Mucosa of stomach (tissue), 1 donor: ENCODE measurements around the gene KIF21B.

Experiments
- H3K27me3 ChIP-seq: one replicate; pipeline ENCODE4 v1.7.0; 2013; ENCODE audit warnings: mild to moderate bottlenecking, low read length; ENCODE audit not compliant: control insufficient read depth, insufficient read depth
- H3K36me3 ChIP-seq: one replicate; pipeline ENCODE4 v1.7.0; 2013; ENCODE audit warnings: low read length; ENCODE audit not compliant: control insufficient read depth, insufficient read depth
- H3K4me1 ChIP-seq: one replicate; pipeline ENCODE4 v1.7.0; 2013; ENCODE audit warnings: mild to moderate bottlenecking, low read length; ENCODE audit not compliant: control insufficient read depth, insufficient read depth
- H3K4me3 ChIP-seq: one replicate; pipeline ENCODE4 v1.7.0; 2013; ENCODE audit warnings: low read length
- H3K9ac ChIP-seq: one replicate; pipeline ENCODE4 v1.7.0; 2013; ENCODE audit warnings: mild to moderate bottlenecking, low read length, moderate library complexity
- H3K9me3 ChIP-seq: one replicate; pipeline ENCODE4 v1.7.0; 2013; ENCODE audit warnings: mild to moderate bottlenecking, low read length, moderate library complexity; ENCODE audit not compliant: control insufficient read depth
- donor health status: Pancreatic carcinoma.

Gene KIF21B

DNA sequence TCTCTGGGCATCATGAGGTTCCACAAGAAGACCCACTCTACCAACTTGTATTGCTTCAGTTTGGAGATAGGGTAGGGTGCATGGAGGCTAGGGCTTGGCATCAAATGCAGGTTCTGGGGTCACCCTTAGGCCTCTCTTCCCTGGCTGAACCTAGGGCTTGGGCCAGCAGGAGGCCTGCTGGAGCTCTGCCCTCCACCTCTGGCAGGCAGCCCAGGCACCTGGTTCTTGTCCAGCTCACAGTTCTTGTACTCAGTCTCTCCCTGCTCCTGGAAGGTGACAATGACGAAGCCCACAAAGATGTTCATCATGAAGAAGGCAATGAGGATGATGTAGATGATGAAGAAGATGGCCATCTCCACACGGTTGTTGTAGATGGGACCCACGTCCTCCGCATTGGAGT lies 37.5 kb upstream of the KIF21B start:
- no peaks in the 10 kb centered on the region for H3K36me3 ChIP-seq
- H3K4me3 ChIP-seq, result no peak overlapping the region
- no peaks in the 10 kb centered on the region for H3K9me3 ChIP-seq
- H3K9ac ChIP-seq, result no peak overlapping the region
- H3K27me3 ChIP-seq, result peaks cover 13% of the 10 kb centered on the region
- H3K4me1 ChIP-seq, result peaks cover 15% of the 10 kb centered on the region

DNA sequence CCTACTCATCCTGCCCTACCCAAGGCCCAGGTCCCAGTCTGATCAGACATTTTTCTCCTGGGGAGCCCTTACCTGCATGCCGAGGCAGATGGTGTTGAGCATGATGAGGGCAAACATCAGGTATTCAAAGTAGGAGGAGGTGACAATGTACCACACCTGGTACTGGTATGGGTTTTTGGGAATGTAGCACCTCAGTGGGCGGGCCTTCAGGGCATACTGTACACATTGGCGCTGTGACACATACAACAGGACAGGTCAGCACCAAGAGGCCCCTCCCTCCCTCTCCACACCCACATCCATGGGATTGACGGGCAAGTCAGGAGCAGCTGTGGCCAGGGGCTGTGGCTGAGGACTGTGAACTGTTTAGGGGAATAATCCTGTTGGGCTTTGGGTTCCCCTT lies 37.1 kb upstream of the KIF21B start:
- Histone ChIP-seq H3K9ac (no peak overlapping the region), H3K9me3 (no peaks in the 10 kb centered on the region), H3K36me3 (no peaks in the 10 kb centered on the region), H3K27me3 (peaks cover 13% of the 10 kb centered on the region), H3K4me3 (no peak overlapping the region), H3K4me1 (peaks cover 20% of the 10 kb centered on the region)

DNA sequence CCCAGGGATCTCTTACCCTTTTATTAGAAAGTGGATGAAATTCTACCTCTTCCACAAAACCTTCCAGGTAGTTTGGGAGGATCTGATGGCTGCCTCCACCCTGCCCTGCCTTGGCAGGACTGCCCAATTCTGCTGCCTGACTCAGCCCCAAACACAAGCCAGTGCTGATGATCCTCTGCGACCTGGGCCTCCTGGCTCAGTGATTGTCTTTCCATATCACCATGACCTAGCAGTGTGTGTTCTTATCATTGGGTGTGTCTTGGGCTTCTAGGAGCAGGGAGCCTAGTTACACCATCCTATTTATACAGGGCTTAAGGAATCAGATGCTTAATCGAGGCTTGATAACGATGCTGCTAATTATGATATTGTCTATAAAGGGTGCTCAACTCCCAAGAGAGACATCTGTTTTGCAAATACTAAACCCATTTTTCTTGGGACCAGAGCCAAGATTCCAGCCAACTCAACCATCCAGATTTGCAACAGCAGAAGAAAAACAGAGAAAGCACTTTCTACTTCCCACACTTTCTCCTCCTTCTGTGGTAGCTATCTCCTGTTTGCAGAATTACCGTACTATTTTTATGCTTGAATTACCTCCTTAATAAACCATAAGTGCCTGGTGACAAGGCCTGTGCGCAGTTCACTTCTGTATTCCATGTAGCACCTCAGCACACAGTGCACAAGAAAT lies 36.5 kb upstream of the KIF21B start:
- no peaks in the 10 kb centered on the region for H3K9me3 ChIP-seq
- H3K27me3 ChIP-seq, result peaks cover 13% of the 10 kb centered on the region
- H3K9ac ChIP-seq, result no peak overlapping the region
- no peak overlapping the region for H3K4me3 ChIP-seq
- no peaks in the 10 kb centered on the region for H3K36me3 ChIP-seq
- peaks cover 21% of the 10 kb centered on the region for H3K4me1 ChIP-seq

DNA sequence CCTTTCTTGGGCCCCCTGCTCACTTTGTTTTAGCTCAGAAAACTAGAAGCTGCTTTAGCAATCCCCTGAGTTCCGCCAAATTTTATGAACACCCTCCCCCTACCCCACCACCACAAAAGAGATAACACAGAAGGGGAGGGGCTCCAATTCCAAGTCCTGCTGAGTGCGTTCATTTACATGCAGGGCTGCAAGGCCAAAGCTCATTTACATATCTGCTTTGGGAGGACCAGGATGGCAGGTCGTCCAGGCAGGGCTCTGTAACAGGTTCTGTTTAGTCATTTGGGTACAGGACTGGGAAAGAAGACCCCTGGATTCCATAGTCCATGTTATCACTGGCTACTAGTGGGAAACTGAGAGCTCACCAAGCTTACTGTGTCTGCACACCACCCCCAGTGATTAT lies 35.9 kb upstream of the KIF21B start:
- Histone ChIP-seq H3K36me3 (no peaks in the 10 kb centered on the region), H3K9ac (no peak overlapping the region), H3K27me3 (peaks cover 10% of the 10 kb centered on the region), H3K9me3 (no peaks in the 10 kb centered on the region), H3K4me1 (peaks cover 21% of the 10 kb centered on the region), H3K4me3 (no peak overlapping the region)

DNA sequence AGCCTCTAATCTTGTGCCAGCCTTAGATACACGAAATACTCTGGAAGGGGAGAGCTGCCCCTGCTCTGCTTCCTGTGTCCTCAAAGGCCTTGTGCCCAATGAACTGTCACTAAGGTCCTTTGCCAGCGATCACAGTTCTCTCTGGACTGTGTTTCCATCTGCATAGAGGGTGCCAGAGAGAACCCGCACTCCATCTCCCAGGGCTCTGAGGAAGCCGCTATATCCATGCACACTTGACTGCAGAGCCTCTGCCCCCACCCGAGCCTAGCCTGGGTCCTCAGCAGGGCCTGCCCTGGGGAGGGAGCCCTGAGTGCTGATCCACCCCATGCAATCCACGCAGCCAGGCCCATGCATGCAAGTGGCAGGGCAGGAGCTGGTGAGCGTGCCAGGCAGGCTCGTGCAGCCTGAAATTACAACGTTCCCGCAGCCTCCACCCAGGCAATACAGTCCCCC lies 30.6 kb upstream of the KIF21B start:
- Histone ChIP-seq H3K4me1 (peaks cover 7% of the 10 kb centered on the region), H3K36me3 (no peaks in the 10 kb centered on the region), H3K9me3 (no peaks in the 10 kb centered on the region), H3K9ac (no peak overlapping the region), H3K4me3 (no peak overlapping the region), H3K27me3 (no peaks in the 10 kb centered on the region)

DNA sequence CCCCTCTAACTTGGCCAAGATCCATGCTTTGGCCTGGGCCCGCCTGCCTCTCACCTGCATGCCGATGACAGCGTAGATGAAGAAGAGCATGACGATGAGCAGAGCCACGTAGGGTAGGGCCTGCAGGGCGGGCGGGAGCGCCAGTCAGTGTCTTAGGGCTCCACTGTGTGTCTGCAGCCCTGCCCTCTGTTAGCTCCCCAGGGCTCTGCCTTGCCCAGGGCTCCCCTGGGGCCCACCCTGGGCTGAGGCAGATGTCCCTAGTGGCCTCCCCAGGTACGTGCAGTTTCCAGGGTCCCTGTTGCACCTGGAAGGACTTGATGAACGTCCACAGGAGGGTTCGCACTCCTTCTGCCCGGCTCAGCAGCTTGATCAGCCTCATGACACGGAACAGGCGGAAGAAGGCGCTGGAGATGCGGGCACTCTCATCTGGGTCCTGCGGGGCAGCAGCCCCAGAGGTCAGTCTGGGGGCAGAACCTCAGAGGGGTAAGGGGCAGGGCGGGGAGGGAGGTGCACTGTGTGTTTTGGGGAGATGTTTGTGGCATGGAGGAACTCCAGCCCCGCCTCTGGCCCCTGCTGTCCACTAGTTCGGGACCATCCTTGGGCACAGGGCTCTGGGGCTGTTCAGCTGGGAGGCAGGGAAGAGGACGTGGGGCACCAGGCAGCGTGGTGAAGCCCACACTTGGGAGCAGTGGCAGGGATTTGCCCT lies 29.8 kb upstream of the KIF21B start:
- Histone ChIP-seq H3K9me3 (no peaks in the 10 kb centered on the region), H3K4me3 (no peak overlapping the region), H3K9ac (no peak overlapping the region), H3K27me3 (no peaks in the 10 kb centered on the region), H3K36me3 (no peaks in the 10 kb centered on the region), H3K4me1 (peaks cover 7% of the 10 kb centered on the region)

DNA sequence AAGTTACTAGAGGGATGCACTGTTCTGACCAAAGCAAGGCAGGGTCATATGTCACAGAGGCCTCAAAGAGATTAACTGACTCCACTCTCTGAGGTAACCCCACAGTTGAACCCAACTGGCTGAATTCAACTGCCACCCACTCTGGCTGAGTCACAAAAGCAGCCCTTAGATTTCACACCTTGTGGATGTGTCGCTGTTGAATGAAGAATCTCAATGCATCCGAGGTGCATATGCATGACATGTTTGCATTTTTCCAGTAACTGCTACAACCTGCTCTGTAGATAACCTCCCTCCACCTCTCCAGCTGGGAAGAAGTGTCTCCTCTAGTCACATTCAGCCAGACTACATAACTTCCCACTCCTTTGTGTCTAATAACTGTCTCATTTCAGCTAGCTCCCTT lies 27.9 kb upstream of the KIF21B start:
- Histone ChIP-seq H3K27me3 (no peaks in the 10 kb centered on the region), H3K9me3 (no peaks in the 10 kb centered on the region), H3K4me1 (peaks cover 7% of the 10 kb centered on the region), H3K9ac (no peak overlapping the region), H3K4me3 (no peak overlapping the region), H3K36me3 (no peaks in the 10 kb centered on the region)

DNA sequence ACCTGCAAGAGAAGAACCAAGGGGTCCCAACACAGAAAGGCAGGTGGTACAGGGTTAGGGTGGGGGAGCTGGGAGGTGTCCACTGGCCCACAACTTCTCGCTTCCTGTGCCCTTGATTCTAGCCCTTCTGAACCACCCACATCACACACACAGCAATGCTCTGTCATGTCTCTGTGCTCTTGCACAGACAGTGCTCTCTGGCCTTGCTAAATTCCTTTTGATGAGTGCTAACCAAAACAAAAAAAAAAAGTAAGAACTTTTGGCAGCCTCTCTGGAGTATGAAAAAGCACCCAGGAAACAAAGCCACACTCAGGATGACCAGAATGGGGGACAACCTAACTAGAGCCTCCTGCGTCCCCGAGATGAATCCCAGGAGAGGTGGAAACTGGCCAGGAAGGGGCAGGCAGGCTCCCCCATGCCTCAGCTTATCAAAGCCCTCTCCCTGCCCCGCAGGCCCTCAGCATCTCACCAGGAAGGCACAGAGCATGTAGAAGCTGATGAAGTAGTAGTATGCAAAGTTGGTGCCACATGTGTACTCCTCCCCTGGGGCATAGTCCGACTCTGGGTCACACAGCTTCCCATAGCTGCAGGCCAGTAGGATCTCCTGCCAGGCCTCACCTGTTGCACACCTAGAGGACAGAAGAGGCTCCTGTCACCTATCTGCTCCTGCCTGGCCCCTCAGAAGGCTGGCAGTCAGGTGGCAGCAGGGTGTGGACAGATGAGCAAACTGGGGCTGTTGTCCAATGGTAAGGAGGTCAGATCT lies 27.2 kb upstream of the KIF21B start:
- Histone ChIP-seq H3K4me1 (peaks cover 2% of the 10 kb centered on the region), H3K36me3 (no peaks in the 10 kb centered on the region), H3K9ac (no peak overlapping the region), H3K4me3 (no peak overlapping the region), H3K27me3 (no peaks in the 10 kb centered on the region), H3K9me3 (no peaks in the 10 kb centered on the region)

DNA sequence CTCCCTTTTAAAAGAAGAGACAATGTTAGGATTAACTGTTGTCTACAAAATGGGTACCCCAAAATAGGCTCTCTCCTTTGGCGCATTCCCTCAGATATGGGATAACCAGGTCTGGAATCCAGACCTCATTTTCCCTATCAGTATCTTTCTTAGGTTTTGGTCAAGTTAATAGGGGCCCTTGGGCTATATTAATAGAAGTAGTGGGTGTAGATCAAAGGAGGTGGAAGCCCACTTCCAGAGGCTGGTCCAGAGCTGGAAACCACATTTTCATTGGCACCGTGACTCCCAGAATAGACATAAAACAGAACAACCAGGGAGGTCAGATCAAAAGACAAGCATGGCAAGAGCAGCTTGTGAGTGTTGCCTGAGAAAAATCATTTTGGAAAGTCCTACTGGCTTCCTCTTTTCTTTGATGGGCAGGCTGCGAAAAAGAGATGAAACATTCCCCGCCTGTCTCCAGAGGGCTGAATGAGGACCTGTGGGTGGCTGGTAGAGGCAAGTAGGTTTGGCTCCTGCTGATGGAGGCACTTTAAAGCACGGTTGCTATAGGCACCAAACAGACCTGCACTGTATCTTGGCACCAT lies 25.8 kb upstream of the KIF21B start:
- H3K4me1 ChIP-seq, result no peaks in the 10 kb centered on the region
- no peak overlapping the region for H3K9ac ChIP-seq
- H3K4me3 ChIP-seq, result no peak overlapping the region
- H3K36me3 ChIP-seq, result no peaks in the 10 kb centered on the region
- H3K27me3 ChIP-seq, result no peaks in the 10 kb centered on the region
- H3K9me3 ChIP-seq, result no peaks in the 10 kb centered on the region

DNA sequence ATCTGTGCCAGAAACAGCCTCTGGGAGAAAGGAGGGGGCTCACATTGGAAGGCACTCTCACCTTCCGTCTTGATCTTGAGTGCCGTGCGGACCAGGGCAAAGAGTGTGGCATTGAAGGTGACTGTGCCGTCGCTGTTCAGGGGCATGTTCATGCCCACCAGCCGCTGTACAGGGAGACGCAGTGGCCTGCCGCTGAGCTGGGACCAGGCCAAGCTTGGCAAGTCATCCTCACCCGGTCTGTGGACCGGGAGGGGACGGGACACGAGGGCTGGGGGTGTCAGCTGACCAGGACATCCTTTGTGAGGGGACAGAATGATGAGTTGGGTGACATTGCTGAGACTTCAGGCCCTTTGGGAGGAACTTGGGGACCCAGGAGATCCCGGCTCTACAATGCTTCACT lies 25.0 kb upstream of the KIF21B start:
- Histone ChIP-seq H3K4me1 (no peaks in the 10 kb centered on the region), H3K9ac (no peak overlapping the region)

DNA sequence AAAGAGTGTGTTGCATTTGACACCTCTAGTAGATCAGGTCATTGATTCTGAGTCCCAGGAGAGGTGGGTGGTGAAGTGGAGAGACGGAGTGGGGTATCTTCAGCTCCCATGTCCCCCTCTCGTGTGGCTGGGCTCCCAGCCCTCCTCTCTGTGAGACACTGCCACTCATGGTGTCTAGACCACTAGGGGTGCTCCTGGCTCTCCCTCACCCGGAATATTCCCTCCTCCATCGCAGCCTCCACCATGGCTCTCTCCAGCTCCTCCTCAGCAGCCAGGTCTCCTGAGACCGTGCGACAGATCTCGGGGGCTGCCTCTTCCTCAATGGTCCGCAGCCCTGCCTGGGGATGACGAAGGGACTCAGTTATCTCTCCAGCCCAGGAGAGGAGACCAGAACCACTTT lies 20.6 kb upstream of the KIF21B start:
- Histone ChIP-seq H3K9me3 (no peaks in the 10 kb centered on the region), H3K36me3 (no peaks in the 10 kb centered on the region), H3K9ac (no peak overlapping the region), H3K4me1 (no peaks in the 10 kb centered on the region), H3K27me3 (no peaks in the 10 kb centered on the region), H3K4me3 (no peak overlapping the region)

More for the DNA sequence above, 25.0 kb upstream of the KIF21B start:
- Histone ChIP-seq H3K4me3 (no peak overlapping the region), H3K36me3 (no peaks in the 10 kb centered on the region), H3K27me3 (no peaks in the 10 kb centered on the region), H3K9me3 (no peaks in the 10 kb centered on the region)
